ENCODE data around the gene CYCS. TPM values are rescaled to one million over a fixed set of nuclear protein-coding genes. Genes with fewer than 3 reads are reported as not detected.

The CYCS gene
- total and polyA plus RNA-seq, 10 of the 15 experiments (the other 5 are each of a cell fraction or from before 2014, with no cell fraction given), result 113 to 952 (median 356) TPM

GRCh38 chr7:25132430-25132829 lies 7.4 kb upstream of the CYCS start:
- CTCF ChIA-PET, result interaction anchor here (1.4 to 2.9 kb wide), 2 partner anchors 26 to 34 kb away, joined by 3 to 14 read pairs; no protein-coding TSS in a partner anchor
- TF ChIP-seq CREB1 (IDR thresholded peaks at IDR 0.05; ENCODE audit: low read depth) (no peak), NFIC (IDR thresholded peaks at IDR 0.05; ENCODE audit: low read depth, low read length) (no peak), ATF3 (IDR thresholded peaks at IDR 0.05; ENCODE audit: borderline replicate concordance, extremely low read depth, low read depth, low read length) (no peak), SIX5 (IDR thresholded peaks at IDR 0.05; ENCODE audit: low read depth, low read length, severe bottlenecking) (no peak), RELA (IDR thresholded peaks at IDR 0.05; ENCODE audit: borderline replicate concordance, partially characterized antibody) (no peak), PKNOX1 (IDR thresholded peaks at IDR 0.05) (no peak), PML (IDR thresholded peaks at IDR 0.05; ENCODE audit: low read length) (no peak), PAX8 (IDR thresholded peaks at IDR 0.05) (no peak), IKZF1 (conservative IDR thresholded peaks at IDR 0.05) (no peak), NFYB (IDR thresholded peaks at IDR 0.05; ENCODE audit: insufficient read depth, low read depth, low read length) (no peak), ZNF592 (IDR thresholded peaks at IDR 0.05) (no peak), STAT1 (conservative IDR thresholded peaks at IDR 0.05) (no peak), KLF5 (IDR thresholded peaks at IDR 0.05; ENCODE audit: partially characterized antibody) (no peak), NR2C1 (IDR thresholded peaks at IDR 0.05) (no peak), CUX1 (IDR thresholded peaks at IDR 0.05; ENCODE audit: insufficient replicate concordance, low read depth, low read length) (no peak)

More at GRCh38 chr7:25132430-25132829, 7.4 kb upstream of the CYCS start:
- Histone ChIP-seq H3K9me3 (replicated peaks; ENCODE audit: control insufficient read depth, insufficient read depth, low read length) (no peaks in the 10 kb centered on the region), H3K4me2 (ENCODE audit: control insufficient read depth, insufficient read depth) (no peak overlapping the region), H3K27ac (ENCODE audit: control insufficient read depth, insufficient read depth) (no peak overlapping the region), H3K36me3 (ENCODE audit: control insufficient read depth in 2 of 2, insufficient read depth in 2 of 2, low read length in 1 of 2) (no peaks in the 10 kb centered on the region), H3K4me1 (ENCODE audit: control insufficient read depth, insufficient read depth, low read length) (no peaks in the 10 kb centered on the region), H3K9ac (ENCODE audit: control insufficient read depth, insufficient read depth, low read length) (no peak overlapping the region), H2AFZ (ENCODE audit: control insufficient read depth, low read depth, low read length) (peak overlapping the region; percentile 24), H4K20me1 (ENCODE audit: control insufficient read depth, insufficient read depth) (no peaks in the 10 kb centered on the region), H3K4me3 (no peak overlapping the region), H3K27me3 (replicated peaks in 1 of 2; ENCODE audit: control insufficient read depth in 2 of 2, insufficient read depth in 2 of 2, low read length in 1 of 2) (no peaks in the 10 kb centered on the region), H3K79me2 (ENCODE audit: control insufficient read depth, insufficient read depth, low read length) (no peaks in the 10 kb centered on the region)
- DNase-seq (ENCODE audit: low read depth, low spot score) (no peak), ATAC-seq (peak; percentile 50; the same call in 2 of the 3 replicates), FAIRE-seq (no peak)
- ChIA-PET RAD21 (ENCODE audit: unreplicated experiment) (no interaction called here), SMC1A (ENCODE audit: uncharacterized antibody, unreplicated experiment) (interaction anchor here (1.4 kb wide), 1 partner anchor 19 kb away, joined by 3 read pairs; no protein-coding TSS in a partner anchor), POLR2A (no interaction called here)
- in situ Hi-C loops (cut with MboI) (no loop called here), intact Hi-C loops (cut with micrococcal nuclease; ENCODE audit: unreplicated experiment) (no loop called here)
- no TSS peak for BruUV-seq (replicated peaks)
- WGBS (ENCODE audit: insufficient coverage, insufficient replicate concordance, low lambda C conversion rate, missing lambda C conversion rate), result 4% methylated on average over 1 of the region's 1 CpG
